Neural cell (in vitro differentiated cells): ENCODE results near the gene NELFE. TPM values are rescaled to one million over a fixed set of nuclear protein-coding genes. Genes with fewer than 3 reads are reported as not detected.

Source experiments
- H2AFZ ChIP-seq: fragments of 200-600, 300-800 bp; sonication (generic), shearing (Covaris generic); 2 replicates; pipeline ENCODE4 v1.6.0; 2014; ENCODE audit warnings: low read depth, mild to moderate bottlenecking, antibody characterized with exemption, low read length, moderate library complexity
- H3F3A ChIP-seq: fragments of 200-600 bp; shearing (Covaris generic); 2 replicates; pipeline ENCODE4 v1.6.1; 2016; ENCODE audit warnings: mild to moderate bottlenecking, moderate library complexity, mixed read lengths, antibody characterized with exemption, low read length; ENCODE audit not compliant: insufficient read depth, poor library complexity, severe bottlenecking
- H3K27ac ChIP-seq: fragments of 200-600, 300-800 bp; sonication (generic), shearing (Covaris generic); 2 replicates; pipeline ENCODE4 v1.5.1; 2014; ENCODE audit warnings: mild to moderate bottlenecking, low read length, moderate library complexity
- H3K27me3 ChIP-seq: fragments of 300-800, 200-600 bp; sonication (generic), shearing (Covaris generic); 2 replicates; pipeline ENCODE4 v1.6.0; 2014; ENCODE audit warnings: mild to moderate bottlenecking, low read depth, low read length, moderate library complexity; ENCODE audit not compliant: insufficient read depth
- H3K36me3 ChIP-seq: fragments of 300-800, 200-600 bp; sonication (generic), shearing (Covaris generic); 2 replicates; pipeline ENCODE4 v1.5.1; 2014; ENCODE audit warnings: mild to moderate bottlenecking, antibody characterized with exemption, low read length, moderate library complexity; ENCODE audit not compliant: insufficient read depth
- H3K4me2 ChIP-seq: fragments of 300-800, 200-600 bp; sonication (generic), shearing (Covaris generic); 2 replicates; pipeline ENCODE4 v1.6.0; 2014; ENCODE audit warnings: mild to moderate bottlenecking, low read length
- H3K4me3 ChIP-seq: fragments of 300-800, 200-600 bp; sonication (generic), shearing (Covaris generic); 2 replicates; pipeline ENCODE4 v1.5.1; 2014; ENCODE audit warnings: mild to moderate bottlenecking, low read length, moderate library complexity
- H3K79me2 ChIP-seq: fragments of 200-600 bp; shearing (Covaris generic); replicated peaks from 2 replicates; pipeline ENCODE4 v1.6.0; 2014; ENCODE audit warnings: mild to moderate bottlenecking, low read length, moderate library complexity; ENCODE audit not compliant: insufficient read depth
- H3K9ac ChIP-seq: fragments of 300-800, 200-600 bp; sonication (generic), shearing (Covaris generic); 2 replicates; pipeline ENCODE4 v1.6.1; 2016; ENCODE audit warnings: mild to moderate bottlenecking, low read length, mixed read lengths
- H3K9me2 ChIP-seq: fragments of 200-600 bp; shearing (Covaris generic); 2 replicates; pipeline ENCODE4 v1.6.1; 2016; ENCODE audit warnings: mild to moderate bottlenecking, low read length, mixed read lengths; ENCODE audit not compliant: insufficient read depth
- H3K9me3 ChIP-seq: fragments of 200-600, 300-800 bp; sonication (generic), shearing (Covaris generic); 2 replicates; pipeline ENCODE4 v1.6.1; 2016; ENCODE audit warnings: mild to moderate bottlenecking, mixed run types, low read length, moderate library complexity, mixed read lengths
- H4K20me1 ChIP-seq: fragments of 200-600 bp; shearing (Covaris generic); 2 replicates; pipeline ENCODE4 v1.6.1; 2016; ENCODE audit warnings: mild to moderate bottlenecking, mixed run types; ENCODE audit not compliant: insufficient read depth
- EP300 ChIP-seq: fragments of 450-650 bp; conservative IDR thresholded peaks from 2 replicates; pipeline ENCODE4 v1.6.1; 2014; ENCODE audit warnings: antibody characterized with exemption, mild to moderate bottlenecking, moderate library complexity; ENCODE audit not compliant: poor library complexity, severe bottlenecking
- EZH2 ChIP-seq: fragments of 200-600, 300-800 bp; shearing (Covaris generic), sonication (generic); IDR thresholded peaks from 2 replicates; pipeline ENCODE4 v1.6.1; 2014; ENCODE audit warnings: antibody characterized with exemption, low read length, borderline replicate concordance, mild to moderate bottlenecking; ENCODE audit not compliant: insufficient read depth, poor library complexity, severe bottlenecking
- MXI1 ChIP-seq: fragments of 450-650 bp; conservative IDR thresholded peaks from 2 replicates; pipeline ENCODE4 v1.6.1; 2014; ENCODE audit warnings: antibody characterized with exemption, mild to moderate bottlenecking; ENCODE audit not compliant: poor library complexity, severe bottlenecking
- POLR2AphosphoS5 ChIP-seq: IDR thresholded peaks from 2 replicates; pipeline ENCODE4 v1.6.1; 2012
- RAD21 ChIP-seq: fragments of 450-650 bp; conservative IDR thresholded peaks from 2 replicates; pipeline ENCODE4 v1.6.1; 2014; ENCODE audit warnings: antibody characterized with exemption, mild to moderate bottlenecking, moderate library complexity
- SMC3 ChIP-seq: fragments of 450-650 bp; conservative IDR thresholded peaks from 2 replicates; pipeline ENCODE4 v1.6.1; 2014; ENCODE audit warnings: antibody characterized with exemption, mild to moderate bottlenecking, moderate library complexity; ENCODE audit not compliant: poor library complexity
- TAF1 ChIP-seq: IDR thresholded peaks from 2 replicates; pipeline ENCODE4 v1.6.1; 2012; ENCODE audit warnings: low read depth
- polyA plus RNA-seq: library from polyadenylated mRNA; depleted of rRNA; stranded (reverse); fragments of >200 nt; gene quantifications from 2 replicates; pipeline ENCODE4 v1.2.3, GENCODE V29; 2014
- TF ChIP-seq, protein P1 (sequence below): fragments of 450-650 bp; IDR thresholded peaks from 2 replicates; pipeline ENCODE4 v1.5.1; 2014; ENCODE audit warnings: antibody characterized with exemption, mild to moderate bottlenecking, moderate library complexity; ENCODE audit not compliant: poor library complexity, severe bottlenecking
- TF ChIP-seq, protein P2 (sequence below): IDR thresholded peaks from 2 replicates; pipeline ENCODE4 v1.6.1; 2012; ENCODE audit warnings: borderline replicate concordance

Gene NELFE
- polyA plus RNA-seq, 1 donor from 2014 or later, result 103 TPM

DNA sequence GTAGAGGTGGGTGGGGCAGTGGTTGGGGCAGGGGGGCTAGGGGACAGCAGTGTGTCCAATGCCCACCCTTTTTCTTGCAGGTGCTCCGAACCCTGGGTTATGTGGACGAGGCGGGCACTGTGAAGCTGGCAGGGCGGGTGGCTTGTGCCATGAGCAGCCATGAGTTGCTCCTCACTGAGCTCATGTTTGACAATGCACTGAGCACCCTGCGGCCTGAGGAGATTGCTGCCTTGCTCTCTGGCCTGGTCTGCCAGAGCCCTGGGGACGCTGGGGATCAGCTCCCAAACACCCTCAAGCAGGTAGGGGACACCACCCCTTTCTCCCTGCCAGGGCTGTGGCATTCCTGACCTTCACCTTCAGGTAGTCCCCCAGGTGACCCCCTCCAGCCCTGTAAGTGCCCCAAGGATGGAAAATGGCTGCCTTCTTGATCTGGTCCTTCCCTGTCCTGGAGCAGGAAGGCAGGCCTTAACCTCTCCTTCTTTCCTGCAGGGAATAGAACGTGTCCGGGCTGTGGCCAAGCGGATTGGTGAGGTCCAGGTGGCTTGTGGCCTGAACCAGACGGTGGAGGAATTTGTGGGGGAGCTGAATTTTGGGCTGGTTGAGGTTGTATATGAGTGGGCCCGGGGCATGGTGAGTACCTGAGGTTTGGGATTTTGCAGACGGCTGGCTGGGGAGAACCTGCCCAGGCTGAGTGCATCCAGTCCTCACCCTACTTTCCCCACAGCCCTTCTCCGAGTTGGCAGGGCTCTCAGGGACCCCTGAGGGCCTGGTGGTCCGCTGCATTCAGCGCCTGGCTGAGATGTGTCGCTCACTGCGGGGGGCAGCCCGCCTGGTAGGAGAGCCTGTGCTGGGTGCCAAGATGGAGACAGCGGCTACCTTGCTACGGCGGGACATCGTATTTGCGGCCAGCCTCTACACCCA, 10.3 kb upstream of the NELFE start:
- TF ChIP-seq EP300 (no peak), EZH2 (no peak), SMC3 (no peak), MXI1 (no peak), RAD21 (no peak), TAF1 (no peak), POLR2AphosphoS5 (no peak)
- TF ChIP-seq, protein P1, sequence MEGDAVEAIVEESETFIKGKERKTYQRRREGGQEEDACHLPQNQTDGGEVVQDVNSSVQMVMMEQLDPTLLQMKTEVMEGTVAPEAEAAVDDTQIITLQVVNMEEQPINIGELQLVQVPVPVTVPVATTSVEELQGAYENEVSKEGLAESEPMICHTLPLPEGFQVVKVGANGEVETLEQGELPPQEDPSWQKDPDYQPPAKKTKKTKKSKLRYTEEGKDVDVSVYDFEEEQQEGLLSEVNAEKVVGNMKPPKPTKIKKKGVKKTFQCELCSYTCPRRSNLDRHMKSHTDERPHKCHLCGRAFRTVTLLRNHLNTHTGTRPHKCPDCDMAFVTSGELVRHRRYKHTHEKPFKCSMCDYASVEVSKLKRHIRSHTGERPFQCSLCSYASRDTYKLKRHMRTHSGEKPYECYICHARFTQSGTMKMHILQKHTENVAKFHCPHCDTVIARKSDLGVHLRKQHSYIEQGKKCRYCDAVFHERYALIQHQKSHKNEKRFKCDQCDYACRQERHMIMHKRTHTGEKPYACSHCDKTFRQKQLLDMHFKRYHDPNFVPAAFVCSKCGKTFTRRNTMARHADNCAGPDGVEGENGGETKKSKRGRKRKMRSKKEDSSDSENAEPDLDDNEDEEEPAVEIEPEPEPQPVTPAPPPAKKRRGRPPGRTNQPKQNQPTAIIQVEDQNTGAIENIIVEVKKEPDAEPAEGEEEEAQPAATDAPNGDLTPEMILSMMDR, result no peak
- TF ChIP-seq, protein P2, sequence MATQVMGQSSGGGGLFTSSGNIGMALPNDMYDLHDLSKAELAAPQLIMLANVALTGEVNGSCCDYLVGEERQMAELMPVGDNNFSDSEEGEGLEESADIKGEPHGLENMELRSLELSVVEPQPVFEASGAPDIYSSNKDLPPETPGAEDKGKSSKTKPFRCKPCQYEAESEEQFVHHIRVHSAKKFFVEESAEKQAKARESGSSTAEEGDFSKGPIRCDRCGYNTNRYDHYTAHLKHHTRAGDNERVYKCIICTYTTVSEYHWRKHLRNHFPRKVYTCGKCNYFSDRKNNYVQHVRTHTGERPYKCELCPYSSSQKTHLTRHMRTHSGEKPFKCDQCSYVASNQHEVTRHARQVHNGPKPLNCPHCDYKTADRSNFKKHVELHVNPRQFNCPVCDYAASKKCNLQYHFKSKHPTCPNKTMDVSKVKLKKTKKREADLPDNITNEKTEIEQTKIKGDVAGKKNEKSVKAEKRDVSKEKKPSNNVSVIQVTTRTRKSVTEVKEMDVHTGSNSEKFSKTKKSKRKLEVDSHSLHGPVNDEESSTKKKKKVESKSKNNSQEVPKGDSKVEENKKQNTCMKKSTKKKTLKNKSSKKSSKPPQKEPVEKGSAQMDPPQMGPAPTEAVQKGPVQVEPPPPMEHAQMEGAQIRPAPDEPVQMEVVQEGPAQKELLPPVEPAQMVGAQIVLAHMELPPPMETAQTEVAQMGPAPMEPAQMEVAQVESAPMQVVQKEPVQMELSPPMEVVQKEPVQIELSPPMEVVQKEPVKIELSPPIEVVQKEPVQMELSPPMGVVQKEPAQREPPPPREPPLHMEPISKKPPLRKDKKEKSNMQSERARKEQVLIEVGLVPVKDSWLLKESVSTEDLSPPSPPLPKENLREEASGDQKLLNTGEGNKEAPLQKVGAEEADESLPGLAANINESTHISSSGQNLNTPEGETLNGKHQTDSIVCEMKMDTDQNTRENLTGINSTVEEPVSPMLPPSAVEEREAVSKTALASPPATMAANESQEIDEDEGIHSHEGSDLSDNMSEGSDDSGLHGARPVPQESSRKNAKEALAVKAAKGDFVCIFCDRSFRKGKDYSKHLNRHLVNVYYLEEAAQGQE, result no peak
- Histone ChIP-seq H3K9me2 (no peaks in the 10 kb centered on the region), H3K9me3 (no peaks in the 10 kb centered on the region), H3K36me3 (no peaks in the 10 kb centered on the region), H3K9ac (no peak overlapping the region), H3K27me3 (no peaks in the 10 kb centered on the region), H3K79me2 (peaks cover 19% of the 10 kb centered on the region), H3K27ac (no peak overlapping the region), H3K4me2 (no peak overlapping the region), H4K20me1 (no peaks in the 10 kb centered on the region), H3K4me3 (no peak overlapping the region), H3F3A (no peaks in the 10 kb centered on the region), H2AFZ (no peak overlapping the region)

DNA sequence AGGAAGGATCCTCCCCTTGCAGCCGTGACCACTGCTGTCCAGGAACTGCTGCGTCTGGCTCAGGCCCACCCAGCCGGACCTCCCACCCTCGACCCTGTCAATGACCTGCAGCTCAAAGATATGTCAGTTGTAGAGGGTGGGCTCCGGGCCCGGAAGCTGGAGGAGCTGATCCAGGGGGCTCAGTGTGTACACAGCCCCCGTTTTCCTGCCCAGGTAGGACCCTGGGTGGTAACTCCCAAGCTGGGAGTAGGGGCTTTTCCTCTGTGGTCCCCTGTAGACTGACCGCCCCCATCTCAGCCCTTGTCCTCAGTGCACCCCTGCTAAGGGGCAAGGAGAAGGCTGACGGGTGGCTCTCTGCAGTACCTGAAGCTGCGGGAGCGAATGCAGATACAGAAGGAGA, 9.6 kb upstream of the NELFE start:
- no peak overlapping the region for H3K27ac ChIP-seq
- no peak overlapping the region for H3K9ac ChIP-seq
- H2AFZ ChIP-seq, result no peak overlapping the region
- no peak overlapping the region for H3K4me2 ChIP-seq
- H3F3A ChIP-seq, result no peaks in the 10 kb centered on the region
- no peaks in the 10 kb centered on the region for H3K9me2 ChIP-seq
- no peaks in the 10 kb centered on the region for H4K20me1 ChIP-seq
- no peak overlapping the region for H3K4me3 ChIP-seq
- peaks cover 12% of the 10 kb centered on the region for H3K79me2 ChIP-seq
- H3K36me3 ChIP-seq, result no peaks in the 10 kb centered on the region
- no peaks in the 10 kb centered on the region for H3K9me3 ChIP-seq
- H3K27me3 ChIP-seq, result no peaks in the 10 kb centered on the region
- TF ChIP-seq, protein P1, result no peak
- TF ChIP-seq, protein P2, result no peak
- TF ChIP-seq SMC3, result no peak
- TF ChIP-seq EZH2, result no peak
- TF ChIP-seq POLR2AphosphoS5, result no peak
- no peak for TF ChIP-seq RAD21
- TF ChIP-seq EP300, result no peak
- TF ChIP-seq MXI1, result no peak
- no peak for TF ChIP-seq TAF1
